GM19468 (cell line): ENCODE measurements around the gene SBDS.

Source experiments
- ATAC-seq: cut with Tn5 transposase; IDR thresholded peaks from one replicate; pipeline ENCODE4 v1.9.1; 2021; ENCODE audit warnings: mild to moderate bottlenecking, moderate library complexity, moderate number of reproducible peaks; ENCODE audit not compliant: unreplicated experiment; ENCODE audit errors: extremely low read depth

Gene SBDS

DNA sequence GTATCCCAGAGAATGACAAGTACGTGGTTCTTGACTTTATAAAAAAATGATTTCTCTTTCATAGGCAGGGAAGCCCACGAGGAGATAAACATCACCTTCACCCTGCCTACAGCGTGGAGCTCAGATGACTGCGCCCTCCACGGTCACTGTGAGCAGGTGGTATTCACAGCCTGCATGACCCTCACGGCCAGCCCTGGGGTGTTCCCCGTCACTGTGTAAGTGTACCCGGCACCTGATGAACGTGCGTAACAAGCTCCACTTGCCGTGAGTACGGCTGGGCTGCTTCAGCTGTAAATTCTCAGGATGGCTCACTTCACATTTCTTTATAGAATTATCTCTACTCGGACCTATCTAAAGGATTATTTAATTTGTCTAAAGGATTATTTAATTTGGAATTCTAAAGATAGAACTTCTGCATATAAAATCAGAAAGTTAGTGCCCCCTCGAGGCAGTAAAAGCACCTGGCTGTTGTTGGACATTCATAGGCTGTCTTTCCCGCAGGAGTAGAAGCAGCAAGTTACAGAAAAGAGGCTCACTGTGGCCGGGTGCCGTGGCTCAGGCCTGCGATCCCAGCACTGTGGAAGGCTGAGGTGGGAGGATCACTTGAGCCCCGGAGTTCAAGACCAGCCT lies 46.8 kb downstream of the SBDS start:
- ATAC-seq, result no peak

DNA sequence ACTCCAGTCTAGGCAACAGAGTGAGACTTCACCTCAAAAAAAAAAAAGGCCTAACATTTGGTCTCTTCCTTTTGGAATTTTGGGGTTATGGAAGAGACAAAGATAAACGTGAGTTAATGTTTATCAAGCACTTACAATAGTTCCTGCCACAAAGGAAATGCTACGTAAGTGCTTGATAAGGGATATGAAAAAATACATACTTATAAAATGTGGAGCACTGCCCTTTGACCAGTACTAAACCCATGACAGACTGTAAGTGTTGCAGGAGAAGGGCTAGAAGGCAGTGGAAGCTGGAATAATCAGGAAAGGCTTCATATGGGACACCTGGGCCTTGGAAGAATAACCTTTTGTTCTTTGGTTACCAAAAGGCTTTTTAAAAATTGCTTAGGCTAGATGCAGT lies 48.8 kb downstream of the SBDS start:
- ATAC-seq, result no peak

DNA sequence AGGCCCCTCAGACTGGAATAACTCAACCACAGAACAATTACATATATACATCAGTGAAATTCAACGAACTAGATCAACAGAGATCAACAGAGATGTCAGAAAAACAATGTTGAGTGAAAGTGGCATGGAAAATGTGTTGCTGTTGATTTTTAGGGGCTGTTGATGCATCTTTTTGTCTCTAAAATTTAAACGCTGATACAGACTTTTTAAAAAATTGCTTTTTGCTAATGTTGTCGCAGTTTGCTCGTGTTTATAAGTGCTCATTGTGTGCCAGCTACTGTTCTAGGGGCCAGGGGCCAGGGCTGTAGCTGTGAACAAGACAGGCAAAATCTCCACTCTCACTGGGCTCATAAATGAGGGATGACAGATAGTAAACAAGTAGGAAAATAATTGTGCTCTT lies 56.1 kb downstream of the SBDS start:
- ATAC-seq, result no peak

DNA sequence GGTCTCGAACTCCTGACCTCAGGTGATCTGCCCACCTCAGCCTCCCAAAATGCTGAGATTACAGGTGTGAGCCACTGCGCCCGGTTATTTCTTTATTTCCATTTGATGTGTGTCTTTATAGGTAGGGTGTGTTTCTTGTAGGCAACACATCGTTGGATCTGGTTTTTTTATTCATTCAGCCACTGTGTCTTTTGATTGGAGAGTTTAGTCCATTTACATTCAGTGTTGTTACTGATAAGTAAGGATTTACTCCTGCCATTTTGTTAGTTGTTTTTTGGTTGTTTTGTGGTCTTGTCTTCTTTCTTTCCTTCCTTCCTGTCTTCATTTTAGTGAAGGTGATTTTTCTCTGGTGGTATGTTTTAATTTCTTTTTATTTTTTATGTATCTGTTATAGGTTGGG lies 57.4 kb downstream of the SBDS start:
- ATAC-seq, result no peak
